ENCODE measurements around the gene TCEAL7. TPM values are rescaled to one million over a fixed set of nuclear protein-coding genes. Genes with fewer than 3 reads are reported as not detected.
"Not testable (repeated sequence)": the region's sequence is repeated elsewhere in the genome, so short reads cannot be mapped to it uniquely, and the experiment has no call there.

TCEAL7 gene
- 10 to 100 TPM in 1 of 9 donors, 1 to 10 TPM in 6, under 1 TPM in 1, not detected in 1; 0.79 to 15.0 (median 6.2) TPM for total RNA-seq
- polyA plus RNA-seq: 10 to 100 TPM in 2 of 3 donors, 1 to 10 TPM in 1; 5.9 to 24.0 (median 19.5) TPM
- long read RNA-seq, donor 1, partial matches to known transcripts: 0 of 1 reads
- long read RNA-seq, donor 1, other reads (novel, unspliced or antisense): 0 of 1 reads
- long read RNA-seq, donor 2, partial matches to known transcripts: 0 of 3 reads
- long read RNA-seq, donor 2, other reads (novel, unspliced or antisense): 0 of 3 reads
- long read RNA-seq, donor 3, partial matches to known transcripts: 0 of 1 reads
- long read RNA-seq, donor 3, other reads (novel, unspliced or antisense): 0 of 1 reads
- long read RNA-seq, donor 4, partial matches to known transcripts: 0 of 2 reads
- long read RNA-seq, donor 4, other reads (novel, unspliced or antisense): 0 of 2 reads
- long read RNA-seq, donor 5, partial matches to known transcripts: 0 of 1 reads
- long read RNA-seq, donor 5, other reads (novel, unspliced or antisense): 0 of 1 reads
- long read RNA-seq, donor 6, transcript TCEAL7-201 (3 exons, 1,177 nt): major isoform, 15 of 17 reads
- long read RNA-seq, donor 6, partial matches to known transcripts: 0 of 17 reads
- long read RNA-seq, donor 6, other reads (novel, unspliced or antisense): 1 of 17 reads
- long read RNA-seq, donor 7, partial matches to known transcripts: 0 of 4 reads
- long read RNA-seq, donor 7, other reads (novel, unspliced or antisense): 0 of 4 reads
- long read RNA-seq, donor 8, partial matches to known transcripts: 0 of 10 reads
- long read RNA-seq, donor 8, other reads (novel, unspliced or antisense): 6 of 10 reads
- long read RNA-seq, donor 9, partial matches to known transcripts: 0 of 2 reads
- long read RNA-seq, donor 9, other reads (novel, unspliced or antisense): 0 of 2 reads
- long read RNA-seq, donor 10, partial matches to known transcripts: 0 of 5 reads
- long read RNA-seq, donor 10, other reads (novel, unspliced or antisense): 0 of 5 reads

GRCh38 chrX:103329991-103330390 is at the start of gene TCEAL7:
TCEAL7 (plus strand) TSS chrX:103330239; CDS start chrX:103331404, 1,165 bp downstream.
- 52 to 85% (median 60%) methylated on average over 5 to 11 of the region's 11 CpGs for WGBS, 4 donors
- H3K4me1 ChIP-seq (replicated peaks in 1 of 2): no peaks in the 10 kb centered on the region
- H3K9me3 ChIP-seq (replicated peaks in 1 of 3): no peaks in the 10 kb centered on the region
- H3K36me3 ChIP-seq (replicated peaks in 1 of 2): no peaks in the 10 kb centered on the region
- peak in 1 of 7 donors; percentile 66 for DNase-seq
- no peak within 1 kb of the TSS for H3K27ac ChIP-seq
- TF ChIP-seq CTCF (IDR thresholded peaks at IDR 0.05) (no peak), POLR2A (IDR thresholded peaks at IDR 0.05) (no peak)
- intact Hi-C loops (cut with DNase I): no loop called here
- H3K27me3 ChIP-seq: peaks cover 45% of the 10 kb centered on the region
- H3K4me3 ChIP-seq: no peak within 1 kb of the TSS

- 72 to 96% (median 84%) methylated on average over 1 to 2 of the region's 2 CpGs for WGBS, 4 donors
- no peak for DNase-seq
- intact Hi-C loops (cut with DNase I): no loop called here
Observed at GRCh38 chrX:103293118-103293517, 36.9 kb upstream of the TCEAL7 start.

GRCh38 chrX:103304705-103305104 is 25.3 kb upstream of the TCEAL7 start:
- no peak for DNase-seq
- H3K4me1 ChIP-seq (replicated peaks in 1 of 2): no peaks in the 10 kb centered on the region
- TF ChIP-seq CTCF (IDR thresholded peaks at IDR 0.05) (no peak), POLR2A (IDR thresholded peaks at IDR 0.05) (no peak)
- H3K4me3 ChIP-seq: no peak overlapping the region
- no peaks in the 10 kb centered on the region for H3K36me3 ChIP-seq (replicated peaks in 1 of 2)
- H3K27me3 ChIP-seq: no peaks in the 10 kb centered on the region
- no peak overlapping the region for H3K27ac ChIP-seq
- intact Hi-C loops (cut with DNase I): no loop called here
- H3K9me3 ChIP-seq (replicated peaks in 1 of 3): no peaks in the 10 kb centered on the region

More at GRCh38 chrX:103293118-103293517, 36.9 kb upstream of the TCEAL7 start:
- Histone ChIP-seq H3K4me1 (replicated peaks in 1 of 2) (no peaks in the 10 kb centered on the region), H3K9me3 (replicated peaks in 1 of 3) (no peaks in the 10 kb centered on the region), H3K27ac (no peak overlapping the region), H3K4me3 (no peak overlapping the region), H3K27me3 (peaks cover 2% of the 10 kb centered on the region), H3K36me3 (replicated peaks in 1 of 2) (no peaks in the 10 kb centered on the region)
- no peak for TF ChIP-seq POLR2A (IDR thresholded peaks at IDR 0.05)
- TF ChIP-seq CTCF (IDR thresholded peaks at IDR 0.05): no peak

GRCh38 chrX:103305666-103306065 is 24.4 kb upstream of the TCEAL7 start:
- DNase-seq; H3K4me3 ChIP-seq; H3K4me1 ChIP-seq (replicated peaks in 1 of 2); H3K27me3 ChIP-seq; H3K36me3 ChIP-seq (replicated peaks in 1 of 2); H3K9me3 ChIP-seq (replicated peaks in 1 of 3); intact Hi-C loops (cut with DNase I); H3K27ac ChIP-seq: not testable (repeated sequence)
- WGBS, 4 donors: 81 to 100% (median 88%) methylated on average over 4 of the region's 4 CpGs

All from adrenal gland (tissue), 19 donors.